Astrocyte (in vitro differentiated cells and primary cell): Measurements from ENCODE around the gene ERV3-1. TPM values are rescaled to one million over a fixed set of nuclear protein-coding genes. Genes with fewer than 3 reads are reported as not detected.
A peak's percentile ranks its signal among the peaks of the same experiment; 100 is the strongest.
"Not testable (repeated sequence)": the region's sequence is repeated elsewhere in the genome, so short reads cannot be mapped to it uniquely, and the experiment has no call there.

Source experiments
- DNase-seq: peaks from one replicate; pipeline ENCODE4 v3.0.0-alpha.2; 2010; ENCODE audit warnings: low read depth
- FAIRE-seq: peaks from 2 replicates; lab custom pipeline; 2011; peaks lifted over from hg19 to GRCh38; lab: Jason Lieb, UNC
- H2AFZ ChIP-seq: 2 replicates; pipeline ENCODE4 v1.6.0; 2012; ENCODE audit warnings: low read depth, low read length, inconsistent platforms
- H3K27ac ChIP-seq: 2 replicates; pipeline ENCODE4 v1.5.1; 2011; ENCODE audit warnings: low read depth, low read length, inconsistent platforms
- H3K27me3 ChIP-seq: 2 replicates; pipeline ENCODE4 v1.6.0; 2011; ENCODE audit warnings: low read length, inconsistent platforms; ENCODE audit not compliant: insufficient read depth
- H3K36me3 ChIP-seq: 2 replicates; pipeline ENCODE4 v1.5.1; 2011; ENCODE audit warnings: low read length, inconsistent platforms; ENCODE audit not compliant: insufficient read depth
- H3K4me1 ChIP-seq: 2 replicates; pipeline ENCODE4 v1.5.1; 2011; ENCODE audit warnings: low read length, inconsistent platforms; ENCODE audit not compliant: insufficient read depth
- H3K4me2 ChIP-seq: 2 replicates; pipeline ENCODE4 v1.6.0; 2012; ENCODE audit warnings: low read length, inconsistent platforms
- H3K4me3 ChIP-seq: 2 replicates; pipeline ENCODE4 v1.5.1; 2011; ENCODE audit warnings: low read depth, mild to moderate bottlenecking, low read length, inconsistent platforms; ENCODE audit not compliant: insufficient read depth
- H3K79me2 ChIP-seq: 2 replicates; pipeline ENCODE4 v1.6.0; 2012; ENCODE audit warnings: mild to moderate bottlenecking, low read length, inconsistent platforms; ENCODE audit not compliant: insufficient read depth
- H3K9ac ChIP-seq: 2 replicates; pipeline ENCODE4 v1.6.0; 2012; ENCODE audit warnings: mild to moderate bottlenecking, low read length, inconsistent platforms
- H3K9me3 ChIP-seq: 2 replicates; pipeline ENCODE4 v1.5.1; 2012; ENCODE audit warnings: low read depth, mild to moderate bottlenecking, low read length, inconsistent platforms; ENCODE audit not compliant: insufficient read depth
- H4K20me1 ChIP-seq: 2 replicates; pipeline ENCODE4 v1.6.0; 2012; ENCODE audit warnings: low read length, inconsistent platforms; ENCODE audit not compliant: insufficient read depth
- H3K27ac Mint-ChIP-seq: one replicate; pipeline ENCODE4 v1.8.0; 2021; ENCODE audit warnings: mild to moderate bottlenecking, mixed read lengths; ENCODE audit not compliant: unreplicated experiment
- H3K27me3 Mint-ChIP-seq: one replicate; pipeline ENCODE4 v1.8.0; 2021; ENCODE audit warnings: low read depth, mixed read lengths; ENCODE audit not compliant: unreplicated experiment
- H3K36me3 Mint-ChIP-seq: one replicate; pipeline ENCODE4 v1.8.0; 2021; ENCODE audit warnings: low read depth, mixed read lengths; ENCODE audit not compliant: unreplicated experiment
- H3K4me1 Mint-ChIP-seq: one replicate; pipeline ENCODE4 v1.8.0; 2021; ENCODE audit warnings: low read depth, mixed read lengths; ENCODE audit not compliant: unreplicated experiment
- H3K4me3 Mint-ChIP-seq: one replicate; pipeline ENCODE4 v1.8.0; 2021; ENCODE audit warnings: mild to moderate bottlenecking, moderate library complexity, mixed read lengths; ENCODE audit not compliant: unreplicated experiment
- H3K9me3 Mint-ChIP-seq: one replicate; pipeline ENCODE4 v1.8.0; 2021; ENCODE audit warnings: mild to moderate bottlenecking, mixed read lengths; ENCODE audit not compliant: unreplicated experiment
- EZH2 ChIP-seq: IDR thresholded peaks from 2 replicates; pipeline ENCODE4 v1.6.1; 2012; ENCODE audit warnings: mild to moderate bottlenecking, low read length, inconsistent platforms; ENCODE audit not compliant: insufficient read depth
- total RNA-seq: library from RNA; stranded (reverse); gene quantifications from 2 replicates; pipeline ENCODE4 v1.2.1, GENCODE V29; 2021
- TF ChIP-seq, protein P1 (sequence below): IDR thresholded peaks from 2 replicates; pipeline ENCODE4 v1.5.1; 2011; ENCODE audit warnings: low read depth, mild to moderate bottlenecking, inconsistent platforms, low read length, moderate library complexity; ENCODE audit not compliant: insufficient read depth

Gene ERV3-1
- total RNA-seq, 1 donor from 2014 or later: 20.2 TPM

DNA sequence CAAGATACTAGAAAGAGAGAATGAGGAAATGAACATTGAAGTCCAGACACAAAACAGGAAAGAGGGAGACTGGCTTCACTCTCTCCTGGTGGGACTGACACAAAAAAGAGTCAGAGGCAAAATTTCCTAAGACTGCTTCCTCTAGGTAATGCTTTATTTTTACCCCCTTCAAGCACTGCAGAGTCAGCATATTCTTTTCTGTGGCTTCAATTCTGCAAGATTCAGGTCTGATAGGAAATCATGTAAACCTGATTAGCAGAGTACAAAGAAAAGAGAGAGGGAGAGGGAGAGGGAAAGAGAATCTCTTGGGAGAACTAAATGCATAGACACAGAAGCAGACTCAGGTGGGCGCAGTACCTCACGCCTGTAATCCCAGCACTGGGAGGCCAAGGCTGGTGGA, 2.9 kb upstream of the ERV3-1 start:
- not testable (repeated sequence) for FAIRE-seq

GRCh38 chr7:65007036-65007435, 549 bp upstream of the ERV3-1 start:
- not testable (repeated sequence) for H3K4me1 Mint-ChIP-seq, DNase-seq, H4K20me1 ChIP-seq, H3K9me3 ChIP-seq, H3K4me1 ChIP-seq, H3K4me3 ChIP-seq, H3K27me3 Mint-ChIP-seq, FAIRE-seq, H3K27ac Mint-ChIP-seq, H3K36me3 Mint-ChIP-seq, H3K9ac ChIP-seq, H3K36me3 ChIP-seq, H3K27me3 ChIP-seq, H3K4me2 ChIP-seq, H3K9me3 Mint-ChIP-seq, H3K27ac ChIP-seq
- Histone ChIP-seq H2AFZ (peak overlapping the region; percentile 98), H3K79me2 (peaks cover 44% of the 10 kb centered on the region)
- H3K4me3 Mint-ChIP-seq: peak overlapping the region; percentile 11

More for the DNA sequence above, 2.9 kb upstream of the ERV3-1 start:
- not testable (repeated sequence) for DNase-seq, H3K9me3 Mint-ChIP-seq, H4K20me1 ChIP-seq, H3K9me3 ChIP-seq, H3K4me3 ChIP-seq, H3K27ac Mint-ChIP-seq, H3K9ac ChIP-seq, H3K27me3 ChIP-seq, H3K27ac ChIP-seq, H3K4me2 ChIP-seq, H3K36me3 Mint-ChIP-seq, H3K4me1 ChIP-seq, H3K4me1 Mint-ChIP-seq, H2AFZ ChIP-seq, H3K4me3 Mint-ChIP-seq, H3K27me3 Mint-ChIP-seq, H3K36me3 ChIP-seq
- peaks cover 20% of the 10 kb centered on the region for H3K79me2 ChIP-seq

DNA sequence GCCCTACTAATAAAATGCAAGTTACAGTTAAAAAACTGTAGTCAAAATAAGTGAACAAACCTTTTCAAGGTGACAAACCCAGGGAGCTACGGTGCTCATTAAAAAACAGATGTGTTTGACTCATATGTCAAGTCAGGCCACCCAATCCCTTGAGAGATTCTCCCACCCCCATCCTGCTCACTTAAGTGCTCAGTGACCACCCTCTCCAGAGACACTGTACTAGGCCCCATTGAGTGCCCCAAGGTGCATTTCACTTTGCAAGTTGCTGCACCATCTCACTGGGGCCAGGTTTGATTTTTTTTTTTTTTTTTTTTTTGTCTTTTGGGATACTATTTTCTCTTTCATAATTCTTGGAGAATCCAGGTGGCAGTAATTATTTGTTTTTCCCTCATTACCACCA, 1.9 kb downstream of the ERV3-1 start:
- Histone ChIP-seq H3K79me2 (peaks cover 64% of the 10 kb centered on the region), H2AFZ (no peak overlapping the region), H3K4me1 (no peaks in the 10 kb centered on the region), H3K4me2 (peak overlapping the region; percentile 84), H3K9me3 (peaks cover 7% of the 10 kb centered on the region), H3K36me3 (no peaks in the 10 kb centered on the region), H4K20me1 (peaks cover 10% of the 10 kb centered on the region), H3K27me3 (no peaks in the 10 kb centered on the region), H3K27ac (no peak overlapping the region), H3K4me3 (no peak overlapping the region), H3K9ac (no peak overlapping the region)
- peaks cover 11% of the 10 kb centered on the region for H3K9me3 Mint-ChIP-seq
- no peaks in the 10 kb centered on the region for H3K27me3 Mint-ChIP-seq
- DNase-seq (no peak), FAIRE-seq (no peak)
- H3K36me3 Mint-ChIP-seq: peaks cover 18% of the 10 kb centered on the region
- no peak overlapping the region for H3K27ac Mint-ChIP-seq
- TF ChIP-seq, protein P1, sequence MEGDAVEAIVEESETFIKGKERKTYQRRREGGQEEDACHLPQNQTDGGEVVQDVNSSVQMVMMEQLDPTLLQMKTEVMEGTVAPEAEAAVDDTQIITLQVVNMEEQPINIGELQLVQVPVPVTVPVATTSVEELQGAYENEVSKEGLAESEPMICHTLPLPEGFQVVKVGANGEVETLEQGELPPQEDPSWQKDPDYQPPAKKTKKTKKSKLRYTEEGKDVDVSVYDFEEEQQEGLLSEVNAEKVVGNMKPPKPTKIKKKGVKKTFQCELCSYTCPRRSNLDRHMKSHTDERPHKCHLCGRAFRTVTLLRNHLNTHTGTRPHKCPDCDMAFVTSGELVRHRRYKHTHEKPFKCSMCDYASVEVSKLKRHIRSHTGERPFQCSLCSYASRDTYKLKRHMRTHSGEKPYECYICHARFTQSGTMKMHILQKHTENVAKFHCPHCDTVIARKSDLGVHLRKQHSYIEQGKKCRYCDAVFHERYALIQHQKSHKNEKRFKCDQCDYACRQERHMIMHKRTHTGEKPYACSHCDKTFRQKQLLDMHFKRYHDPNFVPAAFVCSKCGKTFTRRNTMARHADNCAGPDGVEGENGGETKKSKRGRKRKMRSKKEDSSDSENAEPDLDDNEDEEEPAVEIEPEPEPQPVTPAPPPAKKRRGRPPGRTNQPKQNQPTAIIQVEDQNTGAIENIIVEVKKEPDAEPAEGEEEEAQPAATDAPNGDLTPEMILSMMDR: no peak
- TF ChIP-seq EZH2: no peak
- peaks cover 6% of the 10 kb centered on the region for H3K4me1 Mint-ChIP-seq
- peak overlapping the region; percentile 97 for H3K4me3 Mint-ChIP-seq
